ENCODE data around the gene PFKFB2.
"Not testable (repeated sequence)": the region's sequence is repeated elsewhere in the genome, so short reads cannot be mapped to it uniquely, and the experiment has no call there.

The PFKFB2 gene

GRCh38 chr1:207039380-207040180 is 13.5 kb upstream of the PFKFB2 start:
- DNase-seq (ENCODE audit: low read depth) = no peak

GRCh38 chr1:207040181-207040533 is 12.9 kb upstream of the PFKFB2 start:
- DNase-seq (ENCODE audit: low read depth) = no peak

GRCh38 chr1:207041397-207041796 is 11.7 kb upstream of the PFKFB2 start:
- not testable (repeated sequence) for DNase-seq (ENCODE audit: low read depth)

DNA sequence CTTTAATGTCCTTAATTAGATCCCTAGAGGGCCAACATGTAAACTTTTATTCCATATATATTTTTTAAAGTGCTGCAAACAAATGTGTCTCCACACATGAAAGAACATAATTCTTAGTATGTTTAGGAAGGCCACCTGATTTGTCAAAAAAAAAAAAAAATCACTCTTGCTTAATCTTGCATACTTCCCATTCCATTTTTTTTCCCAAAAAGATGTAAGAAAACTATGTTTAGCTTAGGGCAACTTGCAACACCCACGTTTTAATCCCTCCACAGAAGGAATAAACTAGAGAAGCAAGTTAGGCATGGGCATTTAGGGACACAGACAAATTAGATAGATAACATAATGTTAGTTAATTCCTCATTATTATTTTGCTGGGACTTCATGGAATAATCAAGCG is 7.6 kb upstream of the PFKFB2 start:
- no peak for DNase-seq (ENCODE audit: low read depth)

GRCh38 chr1:207047505-207047904 is 5.6 kb upstream of the PFKFB2 start:
- DNase-seq (ENCODE audit: low read depth) = no peak

DNA sequence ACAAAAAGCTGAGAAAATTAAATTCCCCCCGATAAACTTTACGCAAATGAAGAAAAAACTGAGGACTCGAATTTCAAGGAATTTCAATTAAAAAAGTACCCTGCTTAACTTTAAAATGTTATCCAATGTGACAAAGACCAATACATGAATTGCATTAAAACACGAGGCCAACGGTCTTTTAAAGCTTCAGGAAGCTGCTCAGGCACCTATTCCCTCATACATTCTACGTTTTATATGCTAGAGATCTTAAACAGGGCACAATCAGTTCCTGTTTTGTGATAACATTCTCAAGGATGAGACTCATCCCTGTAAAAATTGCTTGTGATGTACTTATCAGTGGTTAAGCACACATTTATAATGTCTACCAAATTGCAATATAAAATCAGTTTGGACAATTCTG is 5.0 kb upstream of the PFKFB2 start:
- no peak for DNase-seq (ENCODE audit: low read depth)

DNA sequence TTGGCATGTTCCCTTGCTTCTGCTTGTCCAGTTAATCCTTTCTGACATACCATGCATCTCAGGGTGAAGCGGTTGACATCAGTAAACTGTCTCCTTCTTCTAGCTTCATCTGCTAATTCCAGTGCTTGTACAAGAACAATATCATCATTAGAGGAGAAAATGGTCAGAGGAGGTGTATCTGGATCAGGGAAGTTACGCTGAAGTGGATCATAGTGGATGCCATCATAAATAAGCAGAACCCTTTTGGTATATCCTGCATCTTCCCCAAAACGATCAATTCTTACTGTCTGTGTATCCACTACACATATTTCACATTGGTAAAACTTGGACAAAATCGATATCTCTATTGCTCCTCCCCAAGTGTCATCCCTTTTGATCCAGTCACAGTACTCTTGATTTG is 4.0 kb upstream of the PFKFB2 start:
- no peak for DNase-seq (ENCODE audit: low read depth)

DNA sequence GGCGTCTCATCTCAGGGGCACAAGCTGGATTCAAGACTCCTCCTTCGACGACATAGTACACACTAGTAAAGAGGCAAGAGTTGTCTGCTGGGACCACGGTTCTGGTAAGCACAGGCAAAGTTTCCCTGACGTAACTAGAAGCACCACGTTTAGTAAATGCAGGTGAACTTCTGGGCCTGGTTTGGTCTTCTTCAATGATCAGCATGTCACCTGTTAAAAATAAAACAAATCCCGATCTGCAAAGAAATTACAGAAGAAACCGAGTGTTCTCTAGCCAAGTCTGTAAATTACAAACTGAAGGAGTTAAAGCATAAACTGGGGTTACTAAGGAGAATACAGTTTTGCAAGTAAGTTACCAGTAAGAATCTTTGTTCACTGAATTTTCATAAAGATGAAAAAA is 3.6 kb upstream of the PFKFB2 start:
- no peak for DNase-seq (ENCODE audit: low read depth)

DNA sequence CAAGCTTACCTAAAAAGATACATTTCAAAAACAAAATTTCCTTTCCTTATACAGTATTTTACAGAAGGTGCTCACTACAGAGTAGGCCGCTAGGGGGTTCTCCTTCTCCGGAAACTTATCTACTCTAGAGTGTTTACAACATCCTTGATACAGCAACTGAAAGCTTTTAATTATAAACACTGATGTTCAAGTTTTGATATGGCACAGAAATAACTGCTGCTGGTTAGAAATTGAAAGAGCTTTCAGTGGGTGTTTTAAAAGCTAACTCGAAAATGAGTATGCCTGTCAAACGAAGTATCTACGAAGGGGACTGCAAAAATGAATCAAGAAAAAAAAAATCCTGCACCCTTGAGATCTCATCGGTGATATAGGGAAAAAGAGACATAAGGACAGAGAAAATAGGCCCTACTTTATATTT is 3.1 kb upstream of the PFKFB2 start:
- DNase-seq (ENCODE audit: low read depth) = no peak

- peak; percentile 80 for DNase-seq (ENCODE audit: low read depth)
Observed at GRCh38 chr1:207050480-207051190, 2.4 kb upstream of the PFKFB2 start.

DNA sequence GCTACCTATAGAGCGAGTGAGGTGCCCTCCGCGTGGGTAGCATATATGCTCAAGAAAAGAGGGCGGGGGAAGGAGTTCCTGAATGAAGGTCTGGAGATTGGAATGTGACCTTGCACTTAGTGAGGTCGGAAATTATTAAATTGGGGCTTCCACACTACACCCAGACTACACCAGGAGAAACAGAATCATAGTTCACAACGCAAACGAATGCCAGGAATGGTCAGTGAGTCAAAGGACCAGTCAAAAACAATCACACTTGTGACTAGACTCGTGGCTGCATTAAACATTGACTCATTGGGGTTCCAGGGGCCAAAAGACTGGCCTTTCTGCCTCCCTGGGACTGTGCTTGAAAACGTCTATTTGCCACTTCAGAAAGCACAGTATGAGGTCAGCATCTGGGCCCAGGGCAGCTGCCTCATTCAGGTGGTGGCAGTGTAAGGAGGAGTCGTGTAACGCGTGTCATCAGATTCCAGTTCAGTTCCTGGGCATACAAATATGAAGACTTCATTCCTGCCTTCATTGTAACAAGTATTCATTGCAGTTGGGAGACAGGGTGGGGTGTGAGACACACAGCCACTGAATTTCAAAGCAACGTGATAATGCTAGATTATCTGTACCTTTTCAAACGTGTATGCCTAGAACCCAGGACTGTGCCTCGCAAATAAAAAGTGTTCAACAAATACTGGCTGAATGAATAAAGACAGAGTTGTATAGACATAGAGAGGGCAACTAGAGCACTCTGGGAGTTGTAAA is 1.7 kb upstream of the PFKFB2 start, which contains the start of gene YOD1:
TSS of gene YOD1 (minus strand) at position 18 of the 753 bp plus-strand sequence. CDS start 178 bp downstream, outside the sequence.
- no peak for DNase-seq (ENCODE audit: low read depth)

DNA sequence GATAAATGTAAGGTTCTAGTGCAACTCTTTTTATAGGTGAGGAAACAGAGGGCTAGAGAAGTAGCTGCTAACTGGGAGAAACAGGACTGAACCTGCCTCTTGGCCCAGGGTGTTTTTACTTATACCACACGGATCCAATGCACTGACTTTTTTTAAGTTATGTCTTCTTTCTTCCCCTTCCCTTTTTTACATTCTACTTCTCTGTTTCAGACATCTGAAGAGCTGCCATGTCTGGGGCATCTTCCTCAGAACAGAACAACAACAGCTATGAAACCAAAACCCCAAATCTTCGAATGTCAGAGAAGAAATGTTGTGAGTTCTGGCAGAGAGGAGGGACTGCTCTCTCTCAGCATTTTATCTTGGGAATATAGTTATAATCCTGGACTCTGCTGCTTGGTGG is 1.4 kb downstream of the PFKFB2 start:
- DNase-seq (ENCODE audit: low read depth) = no peak

GRCh38 chr1:207055386-207056001 is 2.4 kb downstream of the PFKFB2 start:
- DNase-seq (ENCODE audit: low read depth) = no peak

- no peak for DNase-seq (ENCODE audit: low read depth)
Observed at GRCh38 chr1:207056673-207057072, 3.6 kb downstream of the PFKFB2 start.

DNA sequence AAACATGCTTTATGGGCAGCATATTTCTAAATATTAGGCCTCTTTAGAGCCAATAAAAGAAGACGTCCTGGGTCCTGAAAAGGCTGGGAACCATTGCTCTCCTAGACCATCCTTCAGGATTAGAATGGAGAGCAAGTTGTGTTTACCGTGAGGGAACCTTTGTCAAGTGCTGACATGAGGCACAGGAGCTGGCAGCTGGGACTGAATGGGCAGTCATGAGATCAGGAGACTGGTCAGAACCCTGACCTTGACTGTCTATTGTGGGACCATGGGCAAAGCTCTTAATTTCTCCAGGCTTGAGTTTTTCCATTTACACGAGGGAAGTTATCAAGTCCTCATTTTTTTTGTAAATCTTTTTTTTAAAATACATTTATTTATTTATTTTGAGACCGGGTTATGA is 5.2 kb downstream of the PFKFB2 start:
- no peak for DNase-seq (ENCODE audit: low read depth)

DNA sequence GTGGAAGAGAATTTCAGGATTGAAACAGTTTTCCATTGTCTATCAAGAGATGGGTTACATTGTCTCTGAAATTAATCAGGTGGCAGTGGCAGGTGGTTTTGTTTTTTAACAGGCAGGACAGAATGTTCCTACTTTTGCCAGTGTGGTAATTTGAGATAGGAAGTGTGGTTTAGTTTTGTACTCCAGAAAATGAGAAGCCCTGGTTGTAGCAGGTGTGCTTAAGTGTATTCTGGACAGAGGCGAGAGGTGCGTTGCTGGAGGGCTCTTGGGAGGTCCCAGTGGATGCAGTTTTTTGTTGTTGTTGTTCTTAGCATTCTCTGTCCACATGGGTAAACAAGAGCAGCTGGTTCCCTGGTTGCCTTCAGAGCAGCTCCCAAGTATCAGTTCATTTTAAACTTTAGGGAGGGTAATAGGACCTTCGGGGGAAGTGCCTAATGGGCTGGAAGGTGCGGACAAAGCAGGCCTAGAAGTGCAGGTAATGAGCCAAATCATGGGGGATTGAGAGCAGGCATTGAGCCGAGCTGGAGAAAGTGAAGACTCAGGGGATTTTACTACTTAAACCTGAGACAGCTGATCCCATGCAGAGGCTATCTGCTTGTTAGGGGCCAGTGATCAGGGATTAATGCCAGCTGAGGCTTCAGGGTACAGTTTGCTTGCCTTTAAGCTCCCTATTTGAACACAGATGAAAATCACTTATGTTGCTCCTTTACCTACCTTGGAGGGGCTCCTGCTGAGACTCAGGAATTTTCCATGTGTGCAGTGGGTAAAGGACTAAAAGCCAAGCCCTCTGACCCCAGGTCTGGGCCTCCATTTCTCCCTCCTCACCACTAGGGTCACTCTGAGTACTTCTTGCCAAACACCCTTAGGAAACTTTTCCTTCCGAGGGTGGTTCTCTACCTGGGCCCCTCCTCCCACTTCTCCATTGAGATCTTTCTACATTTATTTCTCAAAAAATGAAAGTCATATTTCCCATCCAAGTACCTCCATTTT is 6.1 kb downstream of the PFKFB2 start:
- no peak for DNase-seq (ENCODE audit: low read depth)

GRCh38 chr1:207059881-207060280 is 6.8 kb downstream of the PFKFB2 start:
- no peak for DNase-seq (ENCODE audit: low read depth)

GRCh38 chr1:207060596-207060995 is 7.5 kb downstream of the PFKFB2 start:
- DNase-seq (ENCODE audit: low read depth) = no peak

GRCh38 chr1:207062058-207062457 is 9.0 kb downstream of the PFKFB2 start:
- no peak for DNase-seq (ENCODE audit: low read depth)

DNA sequence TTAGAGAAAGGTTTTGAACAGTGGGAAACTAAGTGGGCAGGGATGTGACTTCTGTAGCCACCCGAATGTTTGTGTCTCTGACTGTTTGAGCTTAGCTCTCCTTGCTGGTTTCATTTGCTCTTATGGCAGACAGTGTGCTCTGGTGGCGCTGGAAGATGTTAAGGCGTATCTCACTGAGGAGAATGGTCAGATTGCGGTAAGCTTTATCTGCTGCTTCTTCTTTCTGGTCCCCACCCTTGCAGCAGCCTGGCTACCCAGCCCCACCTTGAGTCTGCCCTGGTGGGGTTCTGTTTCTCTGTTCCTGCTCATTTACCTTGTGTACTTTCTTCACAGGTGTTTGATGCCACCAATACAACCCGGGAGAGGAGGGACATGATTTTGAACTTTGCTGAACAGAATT is 9.9 kb downstream of the PFKFB2 start:
- DNase-seq (ENCODE audit: low read depth) = no peak

- no peak for DNase-seq (ENCODE audit: low read depth)
Observed at GRCh38 chr1:207064561-207064960, 11.5 kb downstream of the PFKFB2 start.
